Measurements from ENCODE around the gene BPIFB1. TPM values are rescaled to one million over a fixed set of nuclear protein-coding genes. Genes with fewer than 3 reads are reported as not detected.

Gene BPIFB1
- total and polyA plus RNA-seq, 2 of the 13 experiments (the other 11 are each of a cell fraction or from before 2014, with no cell fraction given): 0.82 to 4.4 TPM

DNA sequence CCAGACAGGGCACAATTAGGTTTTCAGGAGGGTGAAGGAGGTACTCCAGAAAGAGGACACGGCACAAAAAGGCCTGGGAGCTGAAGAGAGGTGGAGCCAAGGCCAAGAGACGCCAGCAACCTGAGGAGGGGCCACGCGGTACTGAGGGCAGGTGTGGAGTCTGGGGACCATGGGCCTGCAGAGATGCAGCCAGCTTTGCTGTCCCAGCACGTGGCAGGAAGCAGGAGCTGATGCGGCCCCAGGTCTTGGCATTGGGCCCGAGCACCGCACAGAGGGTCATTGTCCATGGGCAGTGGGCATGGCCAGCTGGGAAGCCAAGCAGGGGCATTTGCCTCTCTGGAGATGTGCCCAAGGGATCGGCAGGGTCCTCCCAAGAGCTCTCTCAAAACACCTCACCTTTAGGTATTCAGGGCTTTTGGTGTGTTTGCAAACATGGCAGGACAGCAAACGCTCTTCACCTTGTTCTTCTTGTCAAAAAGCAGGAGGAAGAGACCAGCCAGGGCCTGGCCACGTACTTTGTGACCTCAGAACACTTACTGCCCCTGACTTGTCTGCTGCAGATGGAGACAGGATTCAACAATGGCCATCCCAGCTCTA is 1.4 kb upstream of the BPIFB1 start (continued):
- TF ChIP-seq, protein P1, sequence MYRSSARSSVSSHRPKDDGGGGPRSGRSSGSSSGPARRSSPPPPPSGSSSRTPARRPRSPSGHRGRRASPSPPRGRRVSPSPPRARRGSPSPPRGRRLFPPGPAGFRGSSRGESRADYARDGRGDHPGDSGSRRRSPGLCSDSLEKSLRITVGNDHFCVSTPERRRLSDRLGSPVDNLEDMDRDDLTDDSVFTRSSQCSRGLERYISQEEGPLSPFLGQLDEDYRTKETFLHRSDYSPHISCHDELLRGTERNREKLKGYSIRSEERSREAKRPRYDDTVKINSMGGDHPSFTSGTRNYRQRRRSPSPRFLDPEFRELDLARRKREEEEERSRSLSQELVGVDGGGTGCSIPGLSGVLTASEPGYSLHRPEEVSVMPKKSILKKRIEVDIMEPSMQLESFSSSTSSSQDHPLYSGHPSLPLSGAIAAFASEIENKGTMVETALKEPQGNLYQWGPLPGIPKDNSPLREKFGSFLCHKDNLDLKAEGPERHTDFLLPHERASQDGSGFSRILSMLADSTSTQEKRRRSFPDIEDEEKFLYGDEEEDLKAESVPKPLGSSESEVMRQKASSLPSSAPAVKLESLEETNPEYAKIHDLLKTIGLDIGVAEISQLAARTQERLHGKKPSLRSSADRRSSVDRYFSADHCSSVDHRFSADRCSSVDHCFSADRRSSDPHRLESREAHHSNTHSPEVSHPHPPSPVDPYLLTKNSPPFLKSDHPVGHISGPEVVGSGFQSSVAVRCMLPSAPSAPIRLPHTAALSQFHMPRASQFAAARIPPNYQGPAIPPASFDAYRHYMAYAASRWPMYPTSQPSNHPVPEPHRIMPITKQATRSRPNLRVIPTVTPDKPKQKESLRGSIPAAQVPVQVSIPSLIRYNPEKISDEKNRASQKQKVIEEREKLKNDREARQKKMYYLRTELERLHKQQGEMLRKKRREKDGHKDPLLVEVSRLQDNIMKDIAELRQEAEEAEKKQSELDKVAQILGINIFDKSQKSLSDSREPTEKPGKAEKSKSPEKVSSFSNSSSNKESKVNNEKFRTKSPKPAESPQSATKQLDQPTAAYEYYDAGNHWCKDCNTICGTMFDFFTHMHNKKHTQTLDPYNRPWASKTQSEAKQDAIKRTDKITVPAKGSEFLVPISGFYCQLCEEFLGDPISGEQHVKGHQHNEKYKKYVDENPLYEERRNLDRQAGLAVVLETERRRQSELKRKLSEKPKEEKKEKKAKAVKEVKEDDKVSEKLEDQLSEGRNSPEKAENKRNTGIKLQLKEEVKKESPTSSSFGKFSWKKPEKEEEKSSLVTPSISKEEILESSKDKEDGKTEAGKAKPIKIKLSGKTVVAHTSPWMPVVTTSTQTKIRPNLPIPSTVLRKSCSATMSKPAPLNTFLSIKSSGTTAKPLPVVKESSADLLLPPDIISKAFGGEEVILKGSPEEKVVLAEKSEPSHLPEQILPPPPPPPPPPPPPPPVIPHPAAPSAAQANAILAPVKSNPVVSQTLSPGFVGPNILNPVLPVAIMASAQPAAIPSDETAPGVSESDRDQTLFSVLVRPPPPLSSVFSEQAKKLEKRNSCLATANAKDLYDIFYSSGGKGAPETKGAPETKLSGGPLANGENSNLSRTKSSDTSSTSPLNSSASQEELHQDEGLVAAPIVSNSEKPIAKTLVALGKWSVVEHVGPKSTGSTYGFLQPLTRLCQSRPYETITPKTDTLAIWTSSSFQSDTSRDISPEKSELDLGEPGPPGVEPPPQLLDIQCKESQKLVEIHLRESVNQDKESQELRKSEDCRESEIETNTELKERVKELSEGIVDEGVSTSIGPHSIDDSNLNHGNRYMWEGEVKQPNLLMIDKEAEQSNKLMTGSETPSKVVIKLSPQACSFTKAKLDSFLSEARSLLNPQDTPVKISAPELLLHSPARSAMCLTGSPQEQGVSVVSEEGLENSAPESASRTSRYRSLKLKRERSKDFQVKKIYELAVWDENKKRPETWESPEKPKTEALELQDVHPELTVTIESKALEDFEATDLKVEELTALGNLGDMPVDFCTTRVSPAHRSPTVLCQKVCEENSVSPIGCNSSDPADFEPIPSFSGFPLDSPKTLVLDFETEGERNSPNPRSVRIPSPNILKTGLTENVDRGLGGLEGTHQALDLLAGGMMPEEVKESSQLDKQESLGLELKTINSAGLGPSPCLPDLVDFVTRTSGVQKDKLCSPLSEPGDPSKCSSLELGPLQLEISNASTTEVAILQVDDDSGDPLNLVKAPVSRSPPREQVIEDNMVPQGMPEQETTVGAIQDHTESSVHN (CRISPR knock-in tag; IDR thresholded peaks at IDR 0.05): 0 out of 2 replicates have a peak, but pooled peaks have one; percentile 20
- TF ChIP-seq, protein P2, sequence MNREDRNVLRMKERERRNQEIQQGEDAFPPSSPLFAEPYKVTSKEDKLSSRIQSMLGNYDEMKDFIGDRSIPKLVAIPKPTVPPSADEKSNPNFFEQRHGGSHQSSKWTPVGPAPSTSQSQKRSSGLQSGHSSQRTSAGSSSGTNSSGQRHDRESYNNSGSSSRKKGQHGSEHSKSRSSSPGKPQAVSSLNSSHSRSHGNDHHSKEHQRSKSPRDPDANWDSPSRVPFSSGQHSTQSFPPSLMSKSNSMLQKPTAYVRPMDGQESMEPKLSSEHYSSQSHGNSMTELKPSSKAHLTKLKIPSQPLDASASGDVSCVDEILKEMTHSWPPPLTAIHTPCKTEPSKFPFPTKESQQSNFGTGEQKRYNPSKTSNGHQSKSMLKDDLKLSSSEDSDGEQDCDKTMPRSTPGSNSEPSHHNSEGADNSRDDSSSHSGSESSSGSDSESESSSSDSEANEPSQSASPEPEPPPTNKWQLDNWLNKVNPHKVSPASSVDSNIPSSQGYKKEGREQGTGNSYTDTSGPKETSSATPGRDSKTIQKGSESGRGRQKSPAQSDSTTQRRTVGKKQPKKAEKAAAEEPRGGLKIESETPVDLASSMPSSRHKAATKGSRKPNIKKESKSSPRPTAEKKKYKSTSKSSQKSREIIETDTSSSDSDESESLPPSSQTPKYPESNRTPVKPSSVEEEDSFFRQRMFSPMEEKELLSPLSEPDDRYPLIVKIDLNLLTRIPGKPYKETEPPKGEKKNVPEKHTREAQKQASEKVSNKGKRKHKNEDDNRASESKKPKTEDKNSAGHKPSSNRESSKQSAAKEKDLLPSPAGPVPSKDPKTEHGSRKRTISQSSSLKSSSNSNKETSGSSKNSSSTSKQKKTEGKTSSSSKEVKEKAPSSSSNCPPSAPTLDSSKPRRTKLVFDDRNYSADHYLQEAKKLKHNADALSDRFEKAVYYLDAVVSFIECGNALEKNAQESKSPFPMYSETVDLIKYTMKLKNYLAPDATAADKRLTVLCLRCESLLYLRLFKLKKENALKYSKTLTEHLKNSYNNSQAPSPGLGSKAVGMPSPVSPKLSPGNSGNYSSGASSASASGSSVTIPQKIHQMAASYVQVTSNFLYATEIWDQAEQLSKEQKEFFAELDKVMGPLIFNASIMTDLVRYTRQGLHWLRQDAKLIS (CRISPR knock-in tag; IDR thresholded peaks at IDR 0.05): no peak
- TF ChIP-seq CENPX (CRISPR knock-in tag; IDR thresholded peaks at IDR 0.05): no peak
- TF ChIP-seq SMAD9 (CRISPR knock-in tag; IDR thresholded peaks at IDR 0.05): no peak
- TF ChIP-seq YEATS2 (CRISPR knock-in tag; IDR thresholded peaks at IDR 0.05; ENCODE audit: borderline replicate concordance): no peak
- no peak for TF ChIP-seq FOXA1 (IDR thresholded peaks at IDR 0.05)
- no peak for TF ChIP-seq FOXA1 (CRISPR knock-in tag; IDR thresholded peaks at IDR 0.05)
- TF ChIP-seq, protein P3, sequence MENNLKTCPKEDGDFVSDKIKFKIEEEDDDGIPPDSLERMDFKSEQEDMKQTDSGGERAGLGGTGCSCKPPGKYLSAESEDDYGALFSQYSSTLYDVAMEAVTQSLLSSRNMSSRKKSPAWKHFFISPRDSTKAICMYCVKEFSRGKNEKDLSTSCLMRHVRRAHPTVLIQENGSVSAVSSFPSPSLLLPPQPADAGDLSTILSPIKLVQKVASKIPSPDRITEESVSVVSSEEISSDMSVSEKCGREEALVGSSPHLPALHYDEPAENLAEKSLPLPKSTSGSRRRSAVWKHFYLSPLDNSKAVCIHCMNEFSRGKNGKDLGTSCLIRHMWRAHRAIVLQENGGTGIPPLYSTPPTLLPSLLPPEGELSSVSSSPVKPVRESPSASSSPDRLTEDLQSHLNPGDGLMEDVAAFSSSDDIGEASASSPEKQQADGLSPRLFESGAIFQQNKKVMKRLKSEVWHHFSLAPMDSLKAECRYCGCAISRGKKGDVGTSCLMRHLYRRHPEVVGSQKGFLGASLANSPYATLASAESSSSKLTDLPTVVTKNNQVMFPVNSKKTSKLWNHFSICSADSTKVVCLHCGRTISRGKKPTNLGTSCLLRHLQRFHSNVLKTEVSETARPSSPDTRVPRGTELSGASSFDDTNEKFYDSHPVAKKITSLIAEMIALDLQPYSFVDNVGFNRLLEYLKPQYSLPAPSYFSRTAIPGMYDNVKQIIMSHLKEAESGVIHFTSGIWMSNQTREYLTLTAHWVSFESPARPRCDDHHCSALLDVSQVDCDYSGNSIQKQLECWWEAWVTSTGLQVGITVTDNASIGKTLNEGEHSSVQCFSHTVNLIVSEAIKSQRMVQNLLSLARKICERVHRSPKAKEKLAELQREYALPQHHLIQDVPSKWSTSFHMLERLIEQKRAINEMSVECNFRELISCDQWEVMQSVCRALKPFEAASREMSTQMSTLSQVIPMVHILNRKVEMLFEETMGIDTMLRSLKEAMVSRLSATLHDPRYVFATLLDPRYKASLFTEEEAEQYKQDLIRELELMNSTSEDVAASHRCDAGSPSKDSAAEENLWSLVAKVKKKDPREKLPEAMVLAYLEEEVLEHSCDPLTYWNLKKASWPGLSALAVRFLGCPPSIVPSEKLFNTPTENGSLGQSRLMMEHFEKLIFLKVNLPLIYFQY (CRISPR knock-in tag; IDR thresholded peaks at IDR 0.05; ENCODE audit: borderline replicate concordance): no peak
- TF ChIP-seq ZNF777 (CRISPR knock-in tag; IDR thresholded peaks at IDR 0.05): no peak
- TF ChIP-seq, protein P4, sequence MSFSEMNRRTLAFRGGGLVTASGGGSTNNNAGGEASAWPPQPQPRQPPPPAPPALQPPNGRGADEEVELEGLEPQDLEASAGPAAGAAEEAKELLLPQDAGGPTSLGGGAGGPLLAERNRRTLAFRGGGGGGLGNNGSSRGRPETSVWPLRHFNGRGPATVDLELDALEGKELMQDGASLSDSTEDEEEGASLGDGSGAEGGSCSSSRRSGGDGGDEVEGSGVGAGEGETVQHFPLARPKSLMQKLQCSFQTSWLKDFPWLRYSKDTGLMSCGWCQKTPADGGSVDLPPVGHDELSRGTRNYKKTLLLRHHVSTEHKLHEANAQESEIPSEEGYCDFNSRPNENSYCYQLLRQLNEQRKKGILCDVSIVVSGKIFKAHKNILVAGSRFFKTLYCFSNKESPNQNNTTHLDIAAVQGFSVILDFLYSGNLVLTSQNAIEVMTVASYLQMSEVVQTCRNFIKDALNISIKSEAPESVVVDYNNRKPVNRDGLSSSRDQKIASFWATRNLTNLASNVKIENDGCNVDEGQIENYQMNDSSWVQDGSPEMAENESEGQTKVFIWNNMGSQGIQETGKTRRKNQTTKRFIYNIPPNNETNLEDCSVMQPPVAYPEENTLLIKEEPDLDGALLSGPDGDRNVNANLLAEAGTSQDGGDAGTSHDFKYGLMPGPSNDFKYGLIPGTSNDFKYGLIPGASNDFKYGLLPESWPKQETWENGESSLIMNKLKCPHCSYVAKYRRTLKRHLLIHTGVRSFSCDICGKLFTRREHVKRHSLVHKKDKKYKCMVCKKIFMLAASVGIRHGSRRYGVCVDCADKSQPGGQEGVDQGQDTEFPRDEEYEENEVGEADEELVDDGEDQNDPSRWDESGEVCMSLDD (CRISPR knock-in tag; IDR thresholded peaks at IDR 0.05; ENCODE audit: borderline replicate concordance): no peak

Data from HepG2 (cell line).